ENCODE measurements around the gene MEX3D. TPM values are rescaled to one million over a fixed set of nuclear protein-coding genes. Genes with fewer than 3 reads are reported as not detected.
"Not testable (repeated sequence)": the region's sequence is repeated elsewhere in the genome, so short reads cannot be mapped to it uniquely, and the experiment has no call there.

MEX3D gene
- total and polyA plus RNA-seq, 12 donors = 1.6 to 31.6 (median 14.4) TPM

DNA sequence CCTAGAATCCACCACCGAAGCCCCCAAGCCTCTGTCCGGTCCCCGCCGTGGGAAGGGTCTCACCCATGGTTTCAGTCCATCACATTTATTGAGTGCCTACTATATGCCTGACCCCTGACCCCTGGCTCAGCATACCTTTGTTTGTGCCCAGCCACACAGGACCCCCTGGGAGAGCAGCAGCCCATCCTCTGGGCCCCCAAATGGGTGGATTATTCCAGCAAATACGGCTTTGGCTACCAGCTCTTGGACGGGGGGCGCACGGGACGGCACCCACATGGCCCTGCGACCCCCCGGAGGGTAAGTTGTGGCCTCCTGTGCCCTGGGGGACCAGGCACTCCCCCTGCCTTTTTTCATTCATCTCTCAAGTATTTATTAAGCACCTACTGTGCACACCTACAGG lies 36.5 kb downstream of the MEX3D start:
- H3K27me3 ChIP-seq = peaks cover 15% of the 10 kb centered on the region
- no peak overlapping the region for H3K4me3 ChIP-seq
- intact Hi-C loops (cut with DNase I) = no loop called here
- no peak overlapping the region for H3K27ac ChIP-seq
- H3K4me1 ChIP-seq (replicated peaks in 1 of 2) = no peaks in the 10 kb centered on the region
- 86 to 96% (median 92%) methylated on average over 4 to 11 of the region's 11 CpGs for WGBS, 4 donors
- H3K36me3 ChIP-seq (replicated peaks in 1 of 2) = no peaks in the 10 kb centered on the region
- no peak for TF ChIP-seq POLR2A (IDR thresholded peaks at IDR 0.05)
- no peak for TF ChIP-seq CTCF (IDR thresholded peaks at IDR 0.05)
- H3K9me3 ChIP-seq (replicated peaks in 1 of 3) = no peaks in the 10 kb centered on the region
- no peak for DNase-seq

DNA sequence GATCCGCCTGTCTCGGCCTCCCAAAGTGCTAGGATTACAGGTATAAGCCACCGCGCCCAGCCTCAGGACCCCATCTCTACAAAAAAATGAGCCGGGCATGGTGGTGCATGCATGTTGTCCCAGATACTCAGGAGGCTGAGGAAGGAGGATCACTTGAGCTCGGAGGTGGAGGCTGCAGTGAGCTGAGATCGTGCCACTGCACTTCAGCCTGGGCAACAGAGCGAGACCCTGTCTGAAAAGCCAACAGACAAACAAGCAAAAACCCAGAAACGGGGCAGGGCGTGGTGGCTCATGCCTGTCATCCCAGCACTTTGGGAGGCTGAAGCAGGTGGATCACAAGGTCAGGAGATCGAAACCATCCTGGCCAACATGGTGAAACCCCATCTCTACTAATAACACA lies 37.3 kb downstream of the MEX3D start:
- H3K36me3 ChIP-seq (replicated peaks in 1 of 2); H3K9me3 ChIP-seq (replicated peaks in 1 of 3); intact Hi-C loops (cut with DNase I); H3K4me3 ChIP-seq; DNase-seq; H3K4me1 ChIP-seq (replicated peaks in 1 of 2); H3K27ac ChIP-seq: not testable (repeated sequence)
- H3K27me3 ChIP-seq = peaks cover 23% of the 10 kb centered on the region
- WGBS, 4 donors = 85 to 91% (median 86%) methylated on average over 10 to 11 of the region's 11 CpGs

DNA sequence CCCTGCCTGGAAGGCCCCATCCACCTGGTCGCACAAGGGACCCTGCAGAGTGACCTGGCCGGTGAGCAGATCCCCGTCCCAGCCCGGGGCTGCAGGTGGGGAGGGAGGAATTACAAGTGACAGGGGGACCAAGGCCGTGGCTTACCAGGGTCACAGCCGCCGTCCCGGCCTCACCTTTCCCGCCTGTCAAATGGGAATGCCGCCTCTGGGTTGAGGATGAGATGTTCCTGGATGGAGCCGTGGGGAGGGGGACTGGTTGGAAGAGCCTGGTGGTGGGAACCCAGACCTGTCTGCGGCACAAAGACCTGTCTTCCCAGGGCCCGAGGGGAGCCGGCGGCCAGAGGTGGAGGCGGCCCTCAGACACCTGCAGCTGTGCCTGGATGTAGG lies 38.7 kb downstream of the MEX3D start:
- no peak for DNase-seq
- intact Hi-C loops (cut with DNase I) = no loop called here
- Histone ChIP-seq H3K36me3 (replicated peaks in 1 of 2) (no peaks in the 10 kb centered on the region), H3K4me1 (replicated peaks in 1 of 2) (no peaks in the 10 kb centered on the region), H3K27me3 (peaks cover 35% of the 10 kb centered on the region), H3K4me3 (no peak overlapping the region), H3K27ac (no peak overlapping the region), H3K9me3 (replicated peaks in 1 of 3) (no peaks in the 10 kb centered on the region)
- TF ChIP-seq POLR2A (IDR thresholded peaks at IDR 0.05) = no peak
- TF ChIP-seq CTCF (IDR thresholded peaks at IDR 0.05) = no peak
- 59 to 79% (median 66%) methylated on average over 1 to 16 of the region's 16 CpGs for WGBS, 4 donors

DNA sequence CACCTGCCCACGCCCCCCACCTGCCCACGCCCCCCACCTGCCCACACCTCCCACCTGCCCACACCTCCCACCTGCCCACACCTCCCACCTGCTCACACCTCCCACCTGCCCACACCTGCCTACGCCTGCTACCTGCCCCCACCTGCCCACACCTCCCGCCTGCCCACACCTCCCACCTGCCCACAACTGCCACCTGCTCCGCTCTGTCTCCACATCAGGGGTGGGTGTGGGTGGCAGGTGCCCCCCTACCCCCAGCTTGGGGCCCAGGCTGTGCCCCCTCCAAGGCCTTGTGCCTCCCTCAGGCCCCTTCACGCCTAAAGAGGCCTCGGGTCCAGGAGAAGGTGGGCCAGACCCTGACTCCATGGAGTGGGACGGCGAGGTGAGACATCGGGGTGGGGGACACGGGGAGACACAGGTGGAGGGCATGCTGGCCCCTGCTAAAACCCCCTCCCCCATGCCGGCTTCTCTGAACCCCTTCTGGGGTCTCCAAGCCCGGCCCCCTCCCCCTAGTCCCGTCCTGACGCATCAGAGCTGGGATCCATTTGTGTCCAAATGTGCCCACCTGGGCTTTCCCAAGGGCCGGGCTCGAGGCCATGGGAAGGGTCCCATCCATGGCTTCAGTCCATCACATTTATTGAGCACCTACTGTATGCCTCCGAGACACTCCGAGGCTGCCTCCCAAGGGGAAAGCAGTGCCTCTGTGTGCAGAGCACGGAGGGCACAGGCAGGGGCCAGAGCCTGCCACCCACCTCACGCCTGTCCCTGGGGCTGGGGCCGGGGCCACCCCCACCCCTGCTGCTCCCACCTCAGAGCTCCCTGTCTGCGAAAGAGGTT lies 39.3 kb downstream of the MEX3D start:
- Histone ChIP-seq H3K9me3 (replicated peaks in 1 of 3) (no peaks in the 10 kb centered on the region), H3K27me3 (peaks cover 41% of the 10 kb centered on the region), H3K36me3 (replicated peaks in 1 of 2) (no peaks in the 10 kb centered on the region), H3K4me3 (no peak overlapping the region), H3K27ac (no peak overlapping the region), H3K4me1 (replicated peaks in 1 of 2) (no peaks in the 10 kb centered on the region)
- DNase-seq = no peak
- 63 to 79% (median 76%) methylated on average over 16 to 22 of the region's 23 CpGs for WGBS, 4 donors
- intact Hi-C loops (cut with DNase I) = no loop called here
- TF ChIP-seq POLR2A (IDR thresholded peaks at IDR 0.05) = no peak
- no peak for TF ChIP-seq CTCF (IDR thresholded peaks at IDR 0.05)
